HEK293 (cell line): ENCODE measurements around the gene CARMIL3.
A peak's percentile ranks its signal among the peaks of the same experiment; 100 is the strongest.

Experiments
- CTCF ChIA-PET: fragments of 350-600 bp; formaldehyde crosslinking; extraction: SDS; loops from one replicate; lab custom pipeline; 2021; ENCODE audit warnings: antibody characterized with exemption; lab: Yijun Ruan, JAX
- POLR2A ChIA-PET: fragments of 300-600 bp; formaldehyde crosslinking; extraction: SDS; loops from one replicate; lab custom pipeline; 2020; ENCODE audit warnings: antibody characterized with exemption, inconsistent platforms; lab: Yijun Ruan, JAX
- H3K27ac ChIP-seq: fragments of 200-500 bp; sonication (Bioruptor generic); 2 replicates; pipeline ENCODE4 v1.5.1; 2014; ENCODE audit warnings: low read depth, low read length, control low read depth, inconsistent platforms; ENCODE audit errors: extremely low read depth
- H3K36me3 ChIP-seq, 2 experiments: fragments of 200-500 bp in 1 of 2; sonication (Bioruptor generic) in 1 of 2; 1 replicate in 1 of 2; 2 replicates in 1 of 2; pipeline ENCODE4 v1.5.1; 2014 to 2017; ENCODE audit warnings: inconsistent platforms in 2 of 2, low read length in 2 of 2; ENCODE audit not compliant: control insufficient read depth in 2 of 2, insufficient read depth in 1 of 2
- H3K4me1 ChIP-seq: fragments of 200-500 bp; sonication (Bioruptor generic); 2 replicates; pipeline ENCODE4 v1.5.1; 2014; ENCODE audit warnings: mild to moderate bottlenecking, low read length, inconsistent platforms; ENCODE audit not compliant: control insufficient read depth, insufficient read depth
- H3K4me3 ChIP-seq: 2 replicates; pipeline ENCODE4 v1.5.1; 2011; ENCODE audit warnings: low read depth, mild to moderate bottlenecking, control low read depth, low read length, moderate library complexity
- H3K9me3 ChIP-seq: fragments of 200-500 bp; sonication (Bioruptor generic); 2 replicates; pipeline ENCODE4 v1.5.1; 2014; ENCODE audit warnings: low read depth, low read length, inconsistent platforms; ENCODE audit not compliant: control insufficient read depth, insufficient read depth
- EGR2 ChIP-seq: fragments of 450-650 bp; formaldehyde crosslinking; IDR thresholded peaks from 2 replicates; pipeline ENCODE4 v1.5.1; 2016; ENCODE audit warnings: low read depth, missing biosample characterization, missing genetic modification characterization
- KLF1 ChIP-seq: fragments of 450-650 bp; formaldehyde crosslinking; IDR thresholded peaks from 2 replicates; pipeline ENCODE4 v1.5.1; 2016; ENCODE audit warnings: missing biosample characterization, missing genetic modification characterization
- SP2 ChIP-seq: fragments of 450-650 bp; formaldehyde crosslinking; IDR thresholded peaks from 2 replicates; pipeline ENCODE4 v1.5.1; 2016; ENCODE audit warnings: missing biosample characterization, missing genetic modification characterization
- SP3 ChIP-seq: fragments of 450-650 bp; formaldehyde crosslinking; IDR thresholded peaks from 2 replicates; pipeline ENCODE4 v1.5.1; 2016; ENCODE audit warnings: missing biosample characterization, missing genetic modification characterization
- ZNF211 ChIP-seq: fragments of 450-650 bp; formaldehyde crosslinking; IDR thresholded peaks from 2 replicates; pipeline ENCODE4 v1.5.1; 2016; ENCODE audit warnings: low read depth, missing biosample characterization, missing genetic modification characterization
- ZNF341 ChIP-seq: fragments of 450-650 bp; formaldehyde crosslinking; IDR thresholded peaks from 2 replicates; pipeline ENCODE4; 2016; ENCODE audit warnings: low read depth, missing biosample characterization, missing genetic modification characterization
- ZNF423 ChIP-seq: fragments of 450-650 bp; formaldehyde crosslinking; IDR thresholded peaks from 2 replicates; pipeline ENCODE4 v1.5.1; 2016; ENCODE audit warnings: missing biosample characterization, missing genetic modification characterization
- ZNF571 ChIP-seq: fragments of 450-650 bp; formaldehyde crosslinking; IDR thresholded peaks from 2 replicates; pipeline ENCODE4 v1.5.0; 2017; ENCODE audit warnings: missing biosample characterization, missing genetic modification characterization
- ZSCAN23 ChIP-seq: fragments of 450-650 bp; formaldehyde crosslinking; IDR thresholded peaks from 2 replicates; pipeline ENCODE4 v1.5.1; 2016; ENCODE audit warnings: missing biosample characterization, missing genetic modification characterization
- TF ChIP-seq, protein P1 (sequence below): IDR thresholded peaks from 2 replicates; pipeline ENCODE4 v1.6.1; 2011; ENCODE audit warnings: mild to moderate bottlenecking, low read depth, low read length, borderline replicate concordance
- TF ChIP-seq, protein P2 (sequence below): fragments of 450-650 bp; formaldehyde crosslinking; IDR thresholded peaks from 2 replicates; pipeline ENCODE4 v1.5.1; 2016; ENCODE audit warnings: missing biosample characterization, missing genetic modification characterization
- TF ChIP-seq, protein P3 (sequence below): fragments of 450-650 bp; formaldehyde crosslinking; IDR thresholded peaks from 2 replicates; pipeline ENCODE4 v1.5.1; 2017; ENCODE audit warnings: missing biosample characterization, missing genetic modification characterization
- TF ChIP-seq, protein P4 (sequence below): fragments of 450-650 bp; formaldehyde crosslinking; IDR thresholded peaks from 2 replicates; pipeline ENCODE4 v1.5.1; 2016; ENCODE audit warnings: missing biosample characterization, missing genetic modification characterization, borderline replicate concordance
- TF ChIP-seq, protein P5 (sequence below): fragments of 450-650 bp; formaldehyde crosslinking; IDR thresholded peaks from 2 replicates; pipeline ENCODE4 v1.5.1; 2016; ENCODE audit warnings: missing biosample characterization, missing genetic modification characterization
- TF ChIP-seq, protein P6 (sequence below): fragments of 450-650 bp; formaldehyde crosslinking; IDR thresholded peaks from 2 replicates; pipeline ENCODE4 v1.5.1; 2017; ENCODE audit warnings: missing biosample characterization, mild to moderate bottlenecking, missing genetic modification characterization, moderate library complexity

The CARMIL3 gene

DNA sequence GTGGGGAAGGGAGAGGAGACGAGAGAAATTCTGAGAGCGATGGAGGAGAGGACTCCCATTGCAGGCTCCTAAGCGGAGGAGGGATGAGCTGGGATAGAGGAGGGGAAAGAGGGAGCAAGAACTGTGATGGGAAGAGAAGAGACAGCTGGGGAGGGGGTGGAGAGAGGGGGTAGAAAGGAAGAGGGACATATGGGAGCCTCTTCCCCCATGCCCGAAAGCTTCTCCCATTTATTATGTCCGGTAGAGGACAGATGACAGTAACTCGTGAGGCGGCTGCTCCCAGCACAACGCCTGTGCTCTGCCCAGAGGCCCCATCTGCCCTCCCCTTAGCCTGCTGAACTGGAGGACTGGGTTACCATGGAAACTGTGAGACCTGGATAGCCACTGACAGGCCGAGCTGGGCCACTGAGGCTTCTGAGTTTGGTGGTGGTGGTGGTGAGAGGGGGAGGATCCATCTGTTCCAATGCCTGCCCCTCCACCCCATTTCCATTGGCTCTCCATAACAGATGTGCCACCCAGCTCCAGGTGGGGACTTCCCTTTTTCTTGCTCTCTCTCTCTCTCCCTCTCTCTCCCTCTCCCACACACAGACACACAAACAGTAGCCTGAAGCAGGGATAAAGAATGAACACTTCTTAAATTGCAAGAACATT lies 27.8 kb downstream of the CARMIL3 start:
- CTCF ChIA-PET = interaction anchor here (0.5 to 6.0 kb wide), 5 partner anchors 12 to 491 kb away, joined by 3 to 77 read pairs (median 3); partner anchors contain the start of gene PCK2
- TF ChIP-seq SP3 (tag by site-specific recombination) (peak; percentile 51; the same call in 1 of the 2 replicates), ZNF211 (tag by site-specific recombination) (no peak), SP2 (peak; percentile 58), ZNF571 (tag by site-specific recombination) (no peak), EGR2 (0 out of 2 replicates have a peak, but pooled peaks have one; percentile 15), ZNF341 (tag by site-specific recombination) (peak; percentile 96)
- TF ChIP-seq, protein P1, sequence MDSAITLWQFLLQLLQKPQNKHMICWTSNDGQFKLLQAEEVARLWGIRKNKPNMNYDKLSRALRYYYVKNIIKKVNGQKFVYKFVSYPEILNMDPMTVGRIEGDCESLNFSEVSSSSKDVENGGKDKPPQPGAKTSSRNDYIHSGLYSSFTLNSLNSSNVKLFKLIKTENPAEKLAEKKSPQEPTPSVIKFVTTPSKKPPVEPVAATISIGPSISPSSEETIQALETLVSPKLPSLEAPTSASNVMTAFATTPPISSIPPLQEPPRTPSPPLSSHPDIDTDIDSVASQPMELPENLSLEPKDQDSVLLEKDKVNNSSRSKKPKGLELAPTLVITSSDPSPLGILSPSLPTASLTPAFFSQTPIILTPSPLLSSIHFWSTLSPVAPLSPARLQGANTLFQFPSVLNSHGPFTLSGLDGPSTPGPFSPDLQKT = no peak
- TF ChIP-seq, protein P2, sequence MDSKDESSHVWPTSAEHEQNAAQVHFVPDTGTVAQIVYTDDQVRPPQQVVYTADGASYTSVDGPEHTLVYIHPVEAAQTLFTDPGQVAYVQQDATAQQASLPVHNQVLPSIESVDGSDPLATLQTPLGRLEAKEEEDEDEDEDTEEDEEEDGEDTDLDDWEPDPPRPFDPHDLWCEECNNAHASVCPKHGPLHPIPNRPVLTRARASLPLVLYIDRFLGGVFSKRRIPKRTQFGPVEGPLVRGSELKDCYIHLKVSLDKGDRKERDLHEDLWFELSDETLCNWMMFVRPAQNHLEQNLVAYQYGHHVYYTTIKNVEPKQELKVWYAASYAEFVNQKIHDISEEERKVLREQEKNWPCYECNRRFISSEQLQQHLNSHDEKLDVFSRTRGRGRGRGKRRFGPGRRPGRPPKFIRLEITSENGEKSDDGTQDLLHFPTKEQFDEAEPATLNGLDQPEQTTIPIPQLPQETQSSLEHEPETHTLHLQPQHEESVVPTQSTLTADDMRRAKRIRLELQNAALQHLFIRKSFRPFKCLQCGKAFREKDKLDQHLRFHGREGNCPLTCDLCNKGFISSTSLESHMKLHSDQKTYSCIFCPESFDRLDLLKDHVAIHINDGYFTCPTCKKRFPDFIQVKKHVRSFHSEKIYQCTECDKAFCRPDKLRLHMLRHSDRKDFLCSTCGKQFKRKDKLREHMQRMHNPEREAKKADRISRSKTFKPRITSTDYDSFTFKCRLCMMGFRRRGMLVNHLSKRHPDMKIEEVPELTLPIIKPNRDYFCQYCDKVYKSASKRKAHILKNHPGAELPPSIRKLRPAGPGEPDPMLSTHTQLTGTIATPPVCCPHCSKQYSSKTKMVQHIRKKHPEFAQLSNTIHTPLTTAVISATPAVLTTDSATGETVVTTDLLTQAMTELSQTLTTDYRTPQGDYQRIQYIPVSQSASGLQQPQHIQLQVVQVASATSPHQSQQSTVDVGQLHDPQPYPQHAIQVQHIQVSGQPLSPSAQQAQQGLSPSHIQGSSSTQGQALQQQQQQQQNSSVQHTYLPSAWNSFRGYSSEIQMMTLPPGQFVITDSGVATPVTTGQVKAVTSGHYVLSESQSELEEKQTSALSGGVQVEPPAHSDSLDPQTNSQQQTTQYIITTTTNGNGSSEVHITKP (tag by site-specific recombination) = peak; percentile 53; the same call in 1 of the 2 replicates
- TF ChIP-seq, protein P3, sequence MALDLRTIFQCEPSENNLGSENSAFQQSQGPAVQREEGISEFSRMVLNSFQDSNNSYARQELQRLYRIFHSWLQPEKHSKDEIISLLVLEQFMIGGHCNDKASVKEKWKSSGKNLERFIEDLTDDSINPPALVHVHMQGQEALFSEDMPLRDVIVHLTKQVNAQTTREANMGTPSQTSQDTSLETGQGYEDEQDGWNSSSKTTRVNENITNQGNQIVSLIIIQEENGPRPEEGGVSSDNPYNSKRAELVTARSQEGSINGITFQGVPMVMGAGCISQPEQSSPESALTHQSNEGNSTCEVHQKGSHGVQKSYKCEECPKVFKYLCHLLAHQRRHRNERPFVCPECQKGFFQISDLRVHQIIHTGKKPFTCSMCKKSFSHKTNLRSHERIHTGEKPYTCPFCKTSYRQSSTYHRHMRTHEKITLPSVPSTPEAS = no peak
- TF ChIP-seq, all 188 proteins: peak for 5
- POLR2A ChIA-PET = interaction anchor here (1.0 to 3.7 kb wide), 8 partner anchors 9 to 67 kb away, joined by 3 to 27 read pairs (median 6); partner anchors contain the start of genes PCK2 and PSME2

DNA sequence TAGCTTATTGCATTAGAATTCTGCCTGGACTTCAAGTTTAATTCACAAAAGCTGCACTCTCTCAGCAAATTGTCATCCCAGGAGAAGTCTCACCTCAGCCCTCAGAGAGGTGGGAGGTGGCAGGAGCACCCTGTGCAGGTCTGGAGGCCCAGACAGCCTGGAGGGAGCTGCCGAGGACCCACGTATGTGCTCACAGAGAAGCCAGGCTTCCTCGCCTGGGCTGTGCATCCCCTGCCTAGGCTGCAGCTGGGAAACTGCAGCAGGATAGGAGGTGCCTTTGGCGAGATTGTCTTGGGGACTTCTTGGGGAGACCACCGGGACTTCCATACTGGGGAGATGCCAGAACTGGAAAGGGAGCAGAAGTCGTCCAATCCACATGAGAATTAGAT lies 28.3 kb downstream of the CARMIL3 start:
- H3K4me1 ChIP-seq = peaks cover 10% of the 10 kb centered on the region
- no peak overlapping the region for H3K4me3 ChIP-seq
- ChIA-PET POLR2A (interaction anchor here (0.8 to 3.7 kb wide), 11 partner anchors 9 to 81 kb away, joined by 3 to 27 read pairs (median 4); partner anchors contain the start of genes DCAF11, IRF9, NRL and PCK2), CTCF (interaction anchor here (0.5 to 6.0 kb wide), 9 partner anchors 12 to 492 kb away, joined by 3 to 77 read pairs (median 3); partner anchors contain the start of gene PCK2)
- H3K9me3 ChIP-seq = no peaks in the 10 kb centered on the region
- no peaks in the 10 kb centered on the region for H3K36me3 ChIP-seq
- no peak overlapping the region for H3K27ac ChIP-seq
- TF ChIP-seq, protein P4, sequence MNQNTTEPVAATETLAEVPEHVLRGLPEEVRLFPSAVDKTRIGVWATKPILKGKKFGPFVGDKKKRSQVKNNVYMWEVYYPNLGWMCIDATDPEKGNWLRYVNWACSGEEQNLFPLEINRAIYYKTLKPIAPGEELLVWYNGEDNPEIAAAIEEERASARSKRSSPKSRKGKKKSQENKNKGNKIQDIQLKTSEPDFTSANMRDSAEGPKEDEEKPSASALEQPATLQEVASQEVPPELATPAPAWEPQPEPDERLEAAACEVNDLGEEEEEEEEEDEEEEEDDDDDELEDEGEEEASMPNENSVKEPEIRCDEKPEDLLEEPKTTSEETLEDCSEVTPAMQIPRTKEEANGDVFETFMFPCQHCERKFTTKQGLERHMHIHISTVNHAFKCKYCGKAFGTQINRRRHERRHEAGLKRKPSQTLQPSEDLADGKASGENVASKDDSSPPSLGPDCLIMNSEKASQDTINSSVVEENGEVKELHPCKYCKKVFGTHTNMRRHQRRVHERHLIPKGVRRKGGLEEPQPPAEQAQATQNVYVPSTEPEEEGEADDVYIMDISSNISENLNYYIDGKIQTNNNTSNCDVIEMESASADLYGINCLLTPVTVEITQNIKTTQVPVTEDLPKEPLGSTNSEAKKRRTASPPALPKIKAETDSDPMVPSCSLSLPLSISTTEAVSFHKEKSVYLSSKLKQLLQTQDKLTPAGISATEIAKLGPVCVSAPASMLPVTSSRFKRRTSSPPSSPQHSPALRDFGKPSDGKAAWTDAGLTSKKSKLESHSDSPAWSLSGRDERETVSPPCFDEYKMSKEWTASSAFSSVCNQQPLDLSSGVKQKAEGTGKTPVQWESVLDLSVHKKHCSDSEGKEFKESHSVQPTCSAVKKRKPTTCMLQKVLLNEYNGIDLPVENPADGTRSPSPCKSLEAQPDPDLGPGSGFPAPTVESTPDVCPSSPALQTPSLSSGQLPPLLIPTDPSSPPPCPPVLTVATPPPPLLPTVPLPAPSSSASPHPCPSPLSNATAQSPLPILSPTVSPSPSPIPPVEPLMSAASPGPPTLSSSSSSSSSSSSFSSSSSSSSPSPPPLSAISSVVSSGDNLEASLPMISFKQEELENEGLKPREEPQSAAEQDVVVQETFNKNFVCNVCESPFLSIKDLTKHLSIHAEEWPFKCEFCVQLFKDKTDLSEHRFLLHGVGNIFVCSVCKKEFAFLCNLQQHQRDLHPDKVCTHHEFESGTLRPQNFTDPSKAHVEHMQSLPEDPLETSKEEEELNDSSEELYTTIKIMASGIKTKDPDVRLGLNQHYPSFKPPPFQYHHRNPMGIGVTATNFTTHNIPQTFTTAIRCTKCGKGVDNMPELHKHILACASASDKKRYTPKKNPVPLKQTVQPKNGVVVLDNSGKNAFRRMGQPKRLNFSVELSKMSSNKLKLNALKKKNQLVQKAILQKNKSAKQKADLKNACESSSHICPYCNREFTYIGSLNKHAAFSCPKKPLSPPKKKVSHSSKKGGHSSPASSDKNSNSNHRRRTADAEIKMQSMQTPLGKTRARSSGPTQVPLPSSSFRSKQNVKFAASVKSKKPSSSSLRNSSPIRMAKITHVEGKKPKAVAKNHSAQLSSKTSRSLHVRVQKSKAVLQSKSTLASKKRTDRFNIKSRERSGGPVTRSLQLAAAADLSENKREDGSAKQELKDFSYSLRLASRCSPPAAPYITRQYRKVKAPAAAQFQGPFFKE (tag by site-specific recombination) = no peak
- TF ChIP-seq, protein P5, sequence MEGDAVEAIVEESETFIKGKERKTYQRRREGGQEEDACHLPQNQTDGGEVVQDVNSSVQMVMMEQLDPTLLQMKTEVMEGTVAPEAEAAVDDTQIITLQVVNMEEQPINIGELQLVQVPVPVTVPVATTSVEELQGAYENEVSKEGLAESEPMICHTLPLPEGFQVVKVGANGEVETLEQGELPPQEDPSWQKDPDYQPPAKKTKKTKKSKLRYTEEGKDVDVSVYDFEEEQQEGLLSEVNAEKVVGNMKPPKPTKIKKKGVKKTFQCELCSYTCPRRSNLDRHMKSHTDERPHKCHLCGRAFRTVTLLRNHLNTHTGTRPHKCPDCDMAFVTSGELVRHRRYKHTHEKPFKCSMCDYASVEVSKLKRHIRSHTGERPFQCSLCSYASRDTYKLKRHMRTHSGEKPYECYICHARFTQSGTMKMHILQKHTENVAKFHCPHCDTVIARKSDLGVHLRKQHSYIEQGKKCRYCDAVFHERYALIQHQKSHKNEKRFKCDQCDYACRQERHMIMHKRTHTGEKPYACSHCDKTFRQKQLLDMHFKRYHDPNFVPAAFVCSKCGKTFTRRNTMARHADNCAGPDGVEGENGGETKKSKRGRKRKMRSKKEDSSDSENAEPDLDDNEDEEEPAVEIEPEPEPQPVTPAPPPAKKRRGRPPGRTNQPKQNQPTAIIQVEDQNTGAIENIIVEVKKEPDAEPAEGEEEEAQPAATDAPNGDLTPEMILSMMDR (tag by site-specific recombination) = no peak
- no peak for TF ChIP-seq KLF1
- no peak for TF ChIP-seq ZSCAN23 (tag by site-specific recombination)
- no peak for TF ChIP-seq ZNF423 (tag by site-specific recombination)
- TF ChIP-seq, protein P6, sequence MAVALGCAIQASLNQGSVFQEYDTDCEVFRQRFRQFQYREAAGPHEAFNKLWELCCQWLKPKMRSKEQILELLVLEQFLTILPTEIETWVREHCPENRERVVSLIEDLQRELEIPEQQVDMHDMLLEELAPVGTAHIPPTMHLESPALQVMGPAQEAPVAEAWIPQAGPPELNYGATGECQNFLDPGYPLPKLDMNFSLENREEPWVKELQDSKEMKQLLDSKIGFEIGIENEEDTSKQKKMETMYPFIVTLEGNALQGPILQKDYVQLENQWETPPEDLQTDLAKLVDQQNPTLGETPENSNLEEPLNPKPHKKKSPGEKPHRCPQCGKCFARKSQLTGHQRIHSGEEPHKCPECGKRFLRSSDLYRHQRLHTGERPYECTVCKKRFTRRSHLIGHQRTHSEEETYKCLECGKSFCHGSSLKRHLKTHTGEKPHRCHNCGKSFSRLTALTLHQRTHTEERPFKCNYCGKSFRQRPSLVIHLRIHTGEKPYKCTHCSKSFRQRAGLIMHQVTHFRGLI (tag by site-specific recombination) = no peak
- no peak for TF ChIP-seq ZNF211 (tag by site-specific recombination)

More for the DNA sequence above, 27.8 kb downstream of the CARMIL3 start:
- H3K27ac ChIP-seq = no peak overlapping the region
- H3K9me3 ChIP-seq = no peaks in the 10 kb centered on the region
- peaks cover 10% of the 10 kb centered on the region for H3K4me1 ChIP-seq
- no peak overlapping the region for H3K4me3 ChIP-seq
- no peaks in the 10 kb centered on the region for H3K36me3 ChIP-seq
